ENCODE measurements around the gene AKAP1.
A peak's percentile ranks its signal among the peaks of the same experiment; 100 is the strongest.

DNA sequence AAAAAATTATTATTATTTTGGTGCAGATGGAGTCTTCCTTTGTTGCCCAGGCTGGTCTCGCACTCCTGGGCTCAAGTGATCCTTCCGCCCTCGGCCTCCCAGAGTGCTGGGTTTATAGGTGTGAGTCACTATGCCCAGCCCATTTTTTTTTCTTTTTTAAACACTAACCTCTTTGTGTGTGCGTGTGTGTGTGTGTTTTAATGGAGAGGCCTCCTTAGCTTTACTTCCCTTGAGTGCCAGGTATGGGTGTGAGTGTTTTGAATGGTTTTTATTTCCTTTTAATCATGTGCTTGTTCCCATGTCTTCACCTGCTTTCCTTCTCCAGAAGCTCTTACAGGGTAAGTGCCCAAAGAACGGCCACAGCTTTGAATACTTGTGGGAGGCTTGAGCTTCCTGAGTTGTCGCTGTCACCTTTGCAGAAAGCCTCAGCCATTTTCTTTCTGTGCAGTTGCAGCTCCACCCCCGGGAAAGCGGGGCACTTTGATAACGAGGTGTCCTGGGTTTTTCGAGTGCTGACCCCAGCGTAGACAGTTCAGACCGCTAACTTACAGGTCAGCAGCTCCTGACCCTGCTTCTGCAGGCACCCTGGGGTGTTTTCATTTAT, 22.6 kb downstream of the AKAP1 start:
- TF ChIP-seq, protein P1, sequence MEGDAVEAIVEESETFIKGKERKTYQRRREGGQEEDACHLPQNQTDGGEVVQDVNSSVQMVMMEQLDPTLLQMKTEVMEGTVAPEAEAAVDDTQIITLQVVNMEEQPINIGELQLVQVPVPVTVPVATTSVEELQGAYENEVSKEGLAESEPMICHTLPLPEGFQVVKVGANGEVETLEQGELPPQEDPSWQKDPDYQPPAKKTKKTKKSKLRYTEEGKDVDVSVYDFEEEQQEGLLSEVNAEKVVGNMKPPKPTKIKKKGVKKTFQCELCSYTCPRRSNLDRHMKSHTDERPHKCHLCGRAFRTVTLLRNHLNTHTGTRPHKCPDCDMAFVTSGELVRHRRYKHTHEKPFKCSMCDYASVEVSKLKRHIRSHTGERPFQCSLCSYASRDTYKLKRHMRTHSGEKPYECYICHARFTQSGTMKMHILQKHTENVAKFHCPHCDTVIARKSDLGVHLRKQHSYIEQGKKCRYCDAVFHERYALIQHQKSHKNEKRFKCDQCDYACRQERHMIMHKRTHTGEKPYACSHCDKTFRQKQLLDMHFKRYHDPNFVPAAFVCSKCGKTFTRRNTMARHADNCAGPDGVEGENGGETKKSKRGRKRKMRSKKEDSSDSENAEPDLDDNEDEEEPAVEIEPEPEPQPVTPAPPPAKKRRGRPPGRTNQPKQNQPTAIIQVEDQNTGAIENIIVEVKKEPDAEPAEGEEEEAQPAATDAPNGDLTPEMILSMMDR (IDR thresholded peaks at IDR 0.05), result no peak
- TF ChIP-seq POLR2A (IDR thresholded peaks at IDR 0.05), result no peak
- TF ChIP-seq POLR2AphosphoS5 (IDR thresholded peaks at IDR 0.05), result peak in 1 of 3 donors; percentile 3
